NCI-H748 (cell line): ENCODE results near the gene SMARCE1.

ENCODE experiments used
- DNase-seq: peaks from one replicate; lab custom pipeline; 2025; ENCODE audit not compliant: unreplicated experiment; lab: John Stamatoyannopoulos, UW

Gene SMARCE1

DNA sequence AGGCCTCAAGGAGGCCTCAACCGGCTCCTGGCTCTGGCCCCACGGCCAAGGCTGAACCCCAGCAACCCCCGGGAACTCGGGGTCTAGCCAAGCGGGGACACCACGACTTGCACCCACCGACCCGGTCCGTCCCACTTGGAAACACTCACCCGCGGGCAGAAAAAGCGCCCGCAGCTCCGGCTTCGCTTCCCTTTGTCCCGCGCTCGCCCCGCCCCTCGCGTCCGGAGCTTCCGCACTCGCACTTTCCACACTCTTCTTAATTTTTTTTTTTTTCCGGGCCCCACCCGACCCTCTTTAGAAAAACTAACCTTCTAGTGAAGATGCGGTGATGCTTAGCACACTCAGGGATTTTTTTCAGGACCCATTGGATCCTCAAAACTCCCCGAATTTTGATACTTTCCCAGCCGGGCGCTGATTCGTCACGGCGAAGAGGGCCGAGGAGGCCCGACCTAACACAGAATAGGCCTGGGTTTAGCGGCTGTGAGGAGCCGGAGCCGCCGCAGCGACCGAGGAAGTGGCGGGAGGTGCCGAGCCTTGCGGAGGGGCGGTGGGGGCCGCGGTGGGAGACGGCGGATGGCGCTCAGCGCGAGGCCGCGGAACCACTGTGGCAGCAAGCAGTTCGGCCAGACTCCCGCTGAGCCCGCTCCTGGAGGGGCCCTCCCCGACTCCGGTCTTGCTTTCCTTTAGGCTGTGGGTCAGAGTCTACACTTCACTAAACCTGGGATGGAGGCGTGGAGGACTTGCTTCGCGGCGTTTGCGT is at the start of gene SMARCE1:
TSS of gene SMARCE1 (minus strand) at position 195 of the 760 bp plus-strand sequence. CDS start 2,016 bp downstream, outside the sequence.
- DNase-seq: peak; percentile 88

GRCh38 chr17:40697297-40697696 is 49.7 kb upstream of the SMARCE1 start:
- DNase-seq: peak; percentile 65

- no peak for DNase-seq
Observed at GRCh38 chr17:40696651-40697072, 49.0 kb upstream of the SMARCE1 start.

DNA sequence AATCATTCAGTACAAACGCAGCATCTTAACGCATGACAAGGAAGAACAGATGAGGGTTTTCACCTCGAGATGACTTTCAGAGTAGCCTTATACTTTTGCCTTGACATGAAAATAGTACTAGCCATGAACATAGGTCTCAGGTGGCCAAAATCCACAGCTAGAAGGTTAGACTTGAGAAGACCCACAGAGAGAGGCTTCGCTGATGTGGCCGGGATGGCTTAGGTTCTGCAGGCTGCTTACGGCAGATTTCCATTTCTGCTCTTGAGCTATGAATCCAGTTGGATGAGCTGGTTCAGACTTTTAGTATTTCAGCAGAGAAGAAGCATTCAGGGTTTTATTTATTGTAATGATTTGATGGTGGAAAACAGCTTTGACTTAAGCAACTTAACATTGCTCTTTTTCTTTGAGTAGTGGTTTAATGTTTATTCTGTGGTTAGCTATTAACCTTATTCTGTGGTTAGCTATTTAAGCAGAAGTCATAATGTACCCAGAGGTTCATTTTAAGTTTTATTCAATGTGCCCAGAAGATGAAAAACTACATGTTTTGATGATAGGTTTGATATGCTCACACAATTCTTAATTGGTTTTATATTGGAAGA is 48.4 kb upstream of the SMARCE1 start:
- no peak for DNase-seq

DNA sequence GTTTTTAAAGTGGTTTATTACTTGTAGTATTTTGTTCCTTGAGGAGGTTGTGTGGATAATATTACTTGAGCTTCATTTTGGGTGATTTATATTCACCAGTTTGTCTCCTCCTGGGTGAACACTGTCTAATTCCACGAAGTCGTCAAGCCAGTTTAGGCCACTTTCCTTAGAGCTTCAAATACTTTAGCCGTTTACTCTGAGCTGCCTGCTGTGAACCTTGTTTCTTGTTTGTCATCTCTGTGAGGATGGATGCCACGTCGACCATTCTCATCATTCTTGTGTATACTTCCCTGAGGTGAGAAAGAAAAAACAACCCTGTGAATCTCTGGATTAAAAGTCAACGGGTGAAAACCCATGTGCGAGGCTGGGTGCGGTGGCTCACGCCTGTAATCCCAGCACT is 47.0 kb upstream of the SMARCE1 start:
- no peak for DNase-seq

- DNase-seq: no peak
Observed at GRCh38 chr17:40687106-40687505, 39.5 kb upstream of the SMARCE1 start.

GRCh38 chr17:40686192-40686591 is 38.6 kb upstream of the SMARCE1 start:
- no peak for DNase-seq

DNA sequence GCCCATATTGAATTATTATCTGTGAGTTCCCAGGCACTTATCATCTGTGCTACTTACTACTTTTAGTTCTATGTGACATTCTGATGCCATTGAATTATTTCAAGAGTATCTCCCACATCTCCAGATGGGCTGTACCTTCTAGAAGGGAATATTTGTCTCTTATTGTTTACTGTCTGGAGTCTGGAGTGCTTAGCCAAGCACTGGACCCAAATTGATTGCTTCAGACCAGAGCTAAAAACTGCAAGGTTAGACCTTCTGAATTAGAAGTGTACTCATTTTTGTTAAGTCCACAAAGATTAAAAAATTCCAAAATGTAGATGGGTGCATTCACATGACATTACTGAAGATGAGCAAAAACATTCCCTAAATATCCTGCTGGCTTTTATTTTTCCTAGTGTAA is 33.4 kb upstream of the SMARCE1 start:
- DNase-seq: no peak

- DNase-seq: no peak
Observed at GRCh38 chr17:40679523-40679907, 31.9 kb upstream of the SMARCE1 start.

DNA sequence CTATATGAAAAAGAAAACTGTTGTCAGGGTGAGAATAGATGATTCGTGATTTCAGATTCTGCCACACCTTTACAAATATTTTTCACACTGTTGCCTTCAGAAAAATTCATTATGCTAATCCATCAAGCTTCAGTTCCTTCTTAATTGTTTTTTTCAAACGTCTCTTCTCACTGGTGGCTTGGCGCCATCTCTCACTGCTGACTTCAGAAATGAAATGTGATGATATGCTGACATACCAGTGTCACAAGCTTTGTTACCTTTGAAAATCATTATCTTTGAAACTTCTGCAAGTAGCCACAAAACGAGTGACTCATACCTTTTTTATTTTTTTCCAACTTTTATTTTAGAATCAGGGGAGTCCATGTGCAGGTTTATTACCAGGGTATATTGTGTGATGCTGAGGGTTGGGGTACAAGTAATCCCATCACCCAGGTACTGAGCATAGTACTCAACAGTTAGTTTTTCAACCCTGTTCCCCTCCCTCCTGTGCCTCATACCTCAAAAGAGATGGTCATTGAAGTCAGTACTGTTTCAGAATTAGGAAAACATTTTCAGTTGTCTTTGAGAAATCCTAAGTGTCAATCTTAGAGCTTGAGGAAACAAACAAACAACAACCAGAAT is 31.4 kb upstream of the SMARCE1 start:
- no peak for DNase-seq

- DNase-seq: no peak
Observed at GRCh38 chr17:40675905-40676304, 28.3 kb upstream of the SMARCE1 start.

- no peak for DNase-seq
Observed at GRCh38 chr17:40672654-40673053, 25.0 kb upstream of the SMARCE1 start.

DNA sequence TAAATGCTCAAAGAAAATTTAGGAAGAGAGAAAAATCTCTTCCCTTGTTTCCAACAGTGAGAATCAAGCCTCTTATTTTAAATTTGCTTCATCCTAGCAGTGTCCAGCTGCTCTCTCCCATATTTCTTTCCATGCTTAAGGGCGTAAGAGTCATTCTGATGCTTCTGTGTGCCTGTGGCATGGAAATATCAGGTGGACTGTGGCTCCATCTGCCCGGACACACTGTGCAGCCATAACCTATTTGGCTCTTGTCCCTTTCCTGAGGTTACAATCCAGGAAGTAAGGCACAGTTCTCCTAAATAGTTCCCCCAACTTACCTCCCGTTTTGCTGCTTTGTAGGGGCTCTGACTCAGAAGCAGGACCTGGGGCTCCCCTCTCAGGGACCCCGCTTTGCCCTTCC is 23.7 kb upstream of the SMARCE1 start:
- DNase-seq: no peak

DNA sequence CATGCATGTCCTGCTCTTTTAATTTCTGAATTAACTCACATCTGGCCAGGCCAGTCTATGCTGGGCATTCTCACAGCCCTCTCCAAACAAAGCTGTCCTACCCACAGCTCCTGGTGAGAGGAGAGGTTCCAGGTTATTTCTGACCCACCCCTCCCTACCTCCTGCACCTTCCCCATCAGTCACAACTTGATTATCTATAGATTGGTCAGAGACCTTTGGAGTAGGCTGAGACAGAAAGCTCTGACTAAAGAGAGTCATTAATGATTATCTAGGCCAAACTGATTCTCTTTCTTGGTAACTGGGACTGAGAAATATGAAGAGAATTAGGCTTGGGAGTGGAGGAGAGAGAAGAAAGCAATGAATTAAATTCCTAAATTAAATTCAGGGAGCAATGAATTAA is 18.7 kb upstream of the SMARCE1 start:
- no peak for DNase-seq

GRCh38 chr17:40664582-40665333 is 17.1 kb upstream of the SMARCE1 start, which contains the start of gene KRT222:
KRT222 (minus strand) TSS chr17:40665177; CDS start chr17:40665099, 78 bp downstream.
- DNase-seq: peak; percentile 7

GRCh38 chr17:40663252-40663651 is 15.6 kb upstream of the SMARCE1 start:
- no peak for DNase-seq

DNA sequence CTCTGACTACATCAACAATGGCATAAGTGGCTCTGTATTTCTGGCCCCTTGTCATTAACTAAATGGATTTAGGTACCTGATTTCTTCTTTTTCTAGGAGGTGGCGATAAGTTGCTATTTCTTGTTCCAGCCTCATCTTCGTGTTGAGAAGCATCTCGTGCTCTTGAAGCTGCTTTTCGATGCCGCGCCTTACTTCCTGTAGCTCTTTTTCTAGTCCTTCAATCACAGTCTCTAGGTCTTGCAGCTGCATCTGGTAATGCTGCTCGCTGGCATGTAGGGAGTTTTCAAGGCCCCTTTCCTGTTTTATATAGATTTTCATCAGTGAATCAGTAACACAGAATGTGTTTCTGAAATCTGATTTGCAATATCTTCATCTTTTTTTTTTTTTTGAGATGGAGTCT is 12.3 kb upstream of the SMARCE1 start:
- no peak for DNase-seq

GRCh38 chr17:40658396-40658795 is 10.8 kb upstream of the SMARCE1 start:
- DNase-seq: no peak

DNA sequence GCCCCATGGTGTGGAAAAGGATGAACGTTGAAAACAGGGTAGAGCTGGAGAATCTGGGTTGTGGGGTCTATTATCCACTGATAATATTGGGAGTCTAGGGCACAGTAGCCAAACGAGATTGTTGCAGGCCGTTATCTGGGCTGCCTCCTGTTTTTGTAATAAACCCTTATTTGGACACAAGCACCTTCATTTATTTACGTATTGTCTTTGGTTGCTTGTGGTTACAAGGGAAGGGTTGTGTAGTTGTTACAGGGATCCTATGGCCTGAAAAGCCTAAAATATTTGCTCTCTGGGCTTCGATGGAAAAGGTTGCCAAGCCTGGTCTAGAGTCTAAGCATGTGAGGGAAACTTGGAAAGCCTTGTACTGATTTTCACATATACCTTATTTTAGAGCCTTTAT is 4.3 kb upstream of the SMARCE1 start:
- no peak for DNase-seq

DNA sequence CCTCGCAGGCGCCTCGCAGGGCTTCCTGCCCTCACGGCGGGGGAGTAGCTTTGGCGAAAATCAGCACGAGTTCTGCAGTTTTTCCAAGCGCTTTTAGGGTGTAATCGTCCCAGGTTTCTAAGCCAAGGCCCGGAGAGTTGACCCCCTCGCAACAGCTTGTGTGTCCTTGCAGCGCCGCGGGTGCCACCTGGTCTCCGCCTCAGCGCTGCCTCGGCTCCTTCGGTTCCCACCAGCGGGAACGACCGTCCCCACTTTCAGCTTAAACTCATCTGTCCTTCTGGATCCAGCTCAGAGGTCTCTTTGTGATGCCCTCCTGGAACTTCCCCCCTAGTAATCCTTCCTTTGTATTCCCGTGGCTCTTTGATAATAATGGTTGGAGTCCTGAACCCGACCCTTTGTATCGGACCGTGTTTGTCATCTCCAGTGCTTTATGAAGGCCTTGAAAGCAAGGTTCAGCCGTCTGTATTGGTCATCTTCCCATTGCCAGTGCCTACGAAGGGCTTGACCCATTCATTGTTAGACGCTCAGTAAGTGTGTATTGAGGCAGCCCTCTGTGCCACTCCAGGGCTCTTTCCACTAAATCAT is 858 bp upstream of the SMARCE1 start:
- DNase-seq: peak; percentile 72
